GM19193 (cell line): Measurements from ENCODE around the gene PSMD12.

Source experiments
- POLR2A ChIP-seq: IDR thresholded peaks from 4 replicates; pipeline ENCODE4 v1.6.1; 2011; ENCODE audit not compliant: insufficient read depth, insufficient read length; ENCODE audit errors: extremely low read depth

Gene PSMD12

GRCh38 chr17:67293251-67294203 lies 72.8 kb downstream of the PSMD12 start:
- TF ChIP-seq POLR2A: no peak

DNA sequence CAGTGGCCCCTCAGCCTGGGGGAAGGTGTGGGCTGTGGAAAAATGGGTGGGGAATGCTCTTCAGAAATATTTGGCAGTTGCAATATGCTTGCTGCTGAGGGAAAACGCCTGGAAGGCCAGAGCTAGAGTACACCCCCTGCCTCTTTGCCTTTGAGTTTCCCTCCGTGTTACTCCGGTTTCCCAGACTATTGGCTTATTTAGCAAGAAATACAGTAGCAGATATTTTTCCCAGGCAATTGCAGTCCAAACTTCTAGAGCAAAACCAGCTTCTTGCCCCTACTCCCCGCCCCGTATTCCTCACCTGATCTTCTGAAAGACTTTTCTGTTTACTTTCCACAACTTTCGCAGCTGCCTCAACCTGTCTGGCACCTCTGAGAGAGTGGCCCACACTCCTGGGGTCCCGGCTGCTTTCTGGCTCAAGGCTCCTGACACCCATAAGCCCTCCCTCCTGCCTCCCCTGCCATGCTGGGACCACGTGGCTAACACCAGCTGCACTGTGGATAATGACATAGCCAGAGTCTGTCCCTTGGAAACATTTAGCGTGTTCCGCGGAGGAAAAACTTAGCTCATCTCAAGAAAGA lies 75.6 kb downstream of the PSMD12 start:
- no peak for TF ChIP-seq POLR2A

DNA sequence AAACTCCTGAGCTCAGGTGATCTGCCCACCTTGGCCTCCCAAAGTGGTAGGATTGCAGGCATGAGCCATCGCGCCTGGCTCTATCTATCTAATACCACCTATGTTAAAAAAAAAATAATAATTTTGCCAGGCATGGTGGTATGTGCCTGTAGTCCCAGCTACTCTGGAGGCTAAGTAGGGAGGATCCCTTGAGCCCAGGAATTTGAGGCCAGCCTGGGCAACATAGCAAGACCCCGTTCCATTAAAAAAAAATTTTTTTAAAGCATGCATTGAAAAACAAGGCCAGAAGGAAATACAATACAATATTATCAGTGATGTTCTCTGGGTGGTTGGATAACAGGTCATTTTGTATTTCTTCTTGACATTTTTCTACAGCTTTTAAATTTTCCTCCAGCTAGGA lies 76.1 kb downstream of the PSMD12 start:
- TF ChIP-seq POLR2A: no peak

DNA sequence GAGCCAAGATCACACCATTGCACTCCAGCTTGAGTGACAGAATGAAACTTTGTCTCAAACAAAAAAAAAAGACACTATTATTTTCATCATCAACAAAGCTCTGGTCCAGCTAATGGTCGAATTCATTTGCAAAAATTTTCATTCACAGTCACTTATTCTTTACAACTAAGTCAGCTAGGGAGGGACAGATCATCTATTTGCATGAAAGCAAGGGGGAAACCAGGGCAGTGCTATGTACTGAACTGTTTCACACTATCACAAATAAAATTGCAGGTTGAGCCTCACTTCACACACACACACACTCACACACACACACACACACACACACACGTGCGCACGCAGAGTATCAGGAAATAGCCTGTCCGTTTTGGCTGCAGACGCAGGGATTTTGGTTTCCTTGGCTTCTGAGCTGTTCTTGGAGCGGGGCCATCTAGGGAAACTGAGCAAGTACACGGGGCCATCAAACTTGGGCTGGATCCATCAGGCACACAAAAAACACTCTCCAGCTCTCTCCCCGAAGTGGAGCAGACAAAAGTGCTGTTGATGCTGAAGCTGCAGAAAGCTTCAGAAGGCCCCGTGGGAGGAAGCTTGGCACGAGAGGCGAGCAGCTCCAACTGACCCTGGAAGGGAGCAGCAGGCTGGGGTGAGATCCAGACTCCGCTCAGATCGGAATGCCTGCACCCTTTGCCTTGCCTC lies 77.0 kb downstream of the PSMD12 start:
- no peak for TF ChIP-seq POLR2A
